HuH-7 (cell line): ENCODE results near the gene BMPER.

ENCODE experiments used
- DNase-seq: peaks from one replicate; pipeline ENCODE4 v3.0.0; 2011; ENCODE audit warnings: low spot score

Gene BMPER

GRCh38 chr7:34064519-34065158 is 159.3 kb downstream of the BMPER start:
- DNase-seq = no peak

DNA sequence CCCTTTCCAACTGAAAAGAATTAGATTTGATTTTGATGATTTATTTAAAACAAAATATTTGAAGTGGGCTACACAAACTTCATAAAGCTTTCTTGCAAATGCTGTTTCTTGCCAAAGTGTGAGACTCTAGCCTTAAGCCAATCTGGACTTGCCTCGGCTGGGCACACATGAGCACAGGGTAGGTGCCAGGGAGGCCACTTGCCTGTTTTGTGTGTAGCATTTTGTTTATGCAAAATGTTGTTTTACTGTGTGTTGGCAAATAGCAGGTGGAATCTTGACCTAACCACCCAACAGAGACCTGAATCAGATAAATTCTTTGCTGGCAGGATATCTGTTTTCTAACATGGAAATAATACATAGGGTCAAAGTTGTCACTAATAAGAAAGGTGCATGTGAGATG is 161.1 kb downstream of the BMPER start:
- DNase-seq = no peak

DNA sequence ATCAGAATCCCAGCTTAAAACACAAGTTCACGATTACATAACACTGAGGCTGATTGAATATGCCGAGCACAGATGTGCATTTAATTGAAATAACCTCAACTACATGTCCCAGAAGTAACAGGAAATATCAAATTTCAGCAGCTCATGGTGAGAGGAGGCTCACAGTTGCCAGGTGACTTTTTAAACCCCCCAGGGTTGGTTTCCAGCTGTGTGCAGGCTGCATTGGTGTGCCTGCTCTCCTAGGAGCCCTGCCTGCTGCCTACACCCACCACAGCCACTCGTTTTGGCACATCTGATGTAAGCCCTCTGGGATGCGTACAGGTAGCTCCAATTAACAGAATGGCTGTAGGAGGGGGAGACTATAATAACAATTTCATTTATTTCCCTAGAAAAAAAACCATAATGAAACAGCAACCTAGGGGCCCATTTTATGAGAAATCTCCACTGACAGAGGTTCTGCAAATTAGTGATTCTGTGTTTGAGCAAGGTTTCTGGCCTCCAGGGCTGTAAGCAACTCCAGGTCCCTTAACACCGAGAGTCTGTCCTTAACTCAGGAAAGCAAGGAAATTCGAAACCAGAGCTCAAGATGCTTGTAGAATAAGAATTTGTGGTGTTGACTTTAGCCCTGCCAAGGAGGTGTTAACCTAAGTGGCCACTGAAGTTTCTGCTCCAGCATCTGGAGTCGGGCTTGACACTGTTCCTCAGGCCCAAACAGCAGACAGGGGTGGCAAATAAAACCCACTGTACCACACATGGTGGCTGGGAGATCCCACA is 161.9 kb downstream of the BMPER start:
- DNase-seq = no peak

DNA sequence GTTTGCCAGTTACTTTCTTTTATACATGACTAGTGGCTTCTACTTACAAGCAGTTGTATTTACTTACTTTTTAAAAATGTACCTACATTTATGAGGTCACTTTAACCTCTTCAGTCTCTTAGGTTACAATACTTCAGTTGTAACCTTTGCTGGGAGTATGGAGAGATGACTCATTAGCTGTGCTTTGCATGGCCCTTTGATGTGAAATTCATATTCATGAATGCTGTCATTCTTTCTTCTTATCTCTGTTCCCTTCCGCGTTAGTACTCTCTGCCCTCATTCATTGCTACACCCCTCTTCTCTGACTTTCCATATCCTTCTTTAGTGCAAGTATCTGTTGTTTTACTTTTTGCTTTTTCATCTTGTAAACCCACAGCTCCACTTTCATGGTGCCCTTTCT is 164.3 kb downstream of the BMPER start:
- DNase-seq = peak; percentile 35

GRCh38 chr7:34070511-34071323 is 165.4 kb downstream of the BMPER start:
- DNase-seq = no peak

- no peak for DNase-seq
Measured at GRCh38 chr7:34073676-34074075, 168.3 kb downstream of the BMPER start.

DNA sequence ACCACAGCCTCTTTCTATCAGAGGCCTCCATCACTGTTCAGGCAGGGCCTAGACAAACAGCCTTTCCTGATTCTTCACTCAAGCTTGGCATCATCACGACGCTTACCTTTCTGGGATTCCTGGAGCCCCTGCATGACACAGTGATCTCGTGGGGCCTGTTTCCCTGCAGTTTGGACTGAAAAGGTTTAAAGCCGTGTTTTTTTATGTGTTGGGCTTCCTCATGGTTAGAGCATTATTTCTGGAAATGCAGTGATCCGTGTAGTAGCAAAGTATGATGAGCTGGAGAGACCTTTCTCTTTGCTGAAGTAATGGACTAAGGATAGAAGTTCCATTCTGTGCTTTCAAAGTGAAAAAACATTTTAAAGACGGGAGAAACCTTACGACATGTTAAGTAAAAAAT is 169.1 kb downstream of the BMPER start:
- DNase-seq = no peak

DNA sequence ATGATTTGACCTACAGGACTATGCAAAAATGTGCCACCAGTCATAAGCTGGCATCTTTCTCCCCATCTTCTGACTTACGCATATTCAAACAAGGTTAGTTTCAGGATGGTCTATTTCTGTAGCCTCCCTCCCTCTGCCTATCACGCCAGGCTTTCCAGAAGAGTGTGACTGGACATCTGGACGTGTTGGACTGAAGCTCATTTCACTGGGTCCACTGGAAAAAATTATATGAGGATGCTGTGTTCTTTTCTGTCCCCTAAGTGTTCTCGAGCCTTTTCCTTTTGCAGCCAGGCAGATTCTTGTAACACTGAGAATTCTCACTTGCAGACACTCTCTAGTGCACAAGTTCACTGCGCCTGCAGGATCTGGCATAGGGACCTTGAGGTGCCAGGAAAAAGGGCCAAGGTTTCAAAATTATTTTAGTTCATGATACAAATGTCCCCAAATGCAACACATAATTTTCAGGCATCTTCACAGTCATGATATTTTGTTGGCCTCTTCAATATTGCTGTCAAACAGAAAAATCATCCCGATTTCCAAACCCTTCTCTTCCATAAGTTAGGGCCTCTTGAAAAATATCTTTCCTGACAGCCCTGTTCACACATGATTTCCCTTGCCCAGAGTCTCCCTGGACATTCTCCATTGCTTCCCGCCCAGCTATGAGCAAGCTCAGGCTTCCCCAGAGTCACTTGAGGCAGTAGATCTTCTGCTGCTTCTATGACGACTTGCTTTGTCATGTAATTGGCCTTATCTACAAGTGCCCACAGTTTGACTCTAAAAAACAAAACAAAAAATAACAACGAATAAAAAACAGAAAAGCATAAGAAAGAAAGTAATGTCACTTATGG is 170.4 kb downstream of the BMPER start:
- no peak for DNase-seq

- no peak for DNase-seq
Measured at GRCh38 chr7:34077168-34077567, 171.8 kb downstream of the BMPER start.

DNA sequence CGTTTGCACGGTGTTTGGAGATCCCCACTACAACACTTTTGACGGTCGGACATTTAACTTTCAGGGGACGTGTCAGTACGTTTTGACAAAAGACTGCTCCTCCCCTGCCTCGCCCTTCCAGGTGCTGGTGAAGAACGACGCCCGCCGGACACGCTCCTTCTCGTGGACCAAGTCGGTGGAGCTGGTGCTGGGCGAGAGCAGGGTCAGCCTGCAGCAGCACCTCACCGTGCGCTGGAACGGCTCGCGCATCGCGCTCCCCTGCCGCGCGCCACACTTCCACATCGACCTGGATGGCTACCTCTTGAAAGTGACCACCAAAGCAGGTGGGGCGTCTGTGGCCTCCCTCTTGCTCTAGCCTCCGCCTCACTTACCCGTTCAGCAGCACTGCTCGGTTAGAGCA is 173.5 kb downstream of the BMPER start:
- DNase-seq = no peak

DNA sequence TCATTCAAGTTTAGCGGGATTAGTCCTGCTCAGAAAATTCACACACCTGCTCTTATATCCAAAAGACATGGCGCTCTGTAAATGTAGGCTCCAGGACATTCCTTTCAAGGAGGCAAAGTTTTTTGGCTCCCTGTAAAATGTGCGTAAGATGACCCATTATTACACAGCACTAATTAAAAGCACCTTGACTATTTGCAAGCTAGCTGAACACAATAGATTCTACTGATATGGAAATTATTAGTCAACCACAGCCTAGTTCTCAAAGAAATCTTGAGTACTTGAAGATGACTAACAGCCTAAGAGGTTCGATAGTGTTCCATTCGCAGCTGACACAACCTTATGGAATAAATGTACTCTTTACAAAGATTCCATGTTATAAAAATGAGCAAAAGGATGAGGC is 175.2 kb downstream of the BMPER start:
- no peak for DNase-seq

DNA sequence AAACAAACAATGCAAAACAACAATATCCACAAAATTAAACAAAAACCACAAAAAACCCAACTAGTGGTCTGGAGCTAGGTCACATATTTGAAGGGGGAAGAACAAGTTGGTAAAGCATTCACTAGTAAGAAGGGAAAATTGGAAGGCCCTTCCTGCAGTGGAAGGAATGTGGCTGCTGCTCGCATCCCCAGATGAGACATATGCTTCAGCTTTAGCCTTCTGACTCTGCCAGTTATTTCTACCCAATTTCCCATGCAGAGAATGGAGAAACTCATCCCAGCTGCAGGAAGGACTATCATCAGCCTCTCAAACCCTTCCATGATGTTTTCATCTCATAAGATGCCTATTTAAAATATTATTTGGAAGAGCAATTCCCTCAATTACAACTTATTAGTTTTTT is 176.6 kb downstream of the BMPER start:
- no peak for DNase-seq

DNA sequence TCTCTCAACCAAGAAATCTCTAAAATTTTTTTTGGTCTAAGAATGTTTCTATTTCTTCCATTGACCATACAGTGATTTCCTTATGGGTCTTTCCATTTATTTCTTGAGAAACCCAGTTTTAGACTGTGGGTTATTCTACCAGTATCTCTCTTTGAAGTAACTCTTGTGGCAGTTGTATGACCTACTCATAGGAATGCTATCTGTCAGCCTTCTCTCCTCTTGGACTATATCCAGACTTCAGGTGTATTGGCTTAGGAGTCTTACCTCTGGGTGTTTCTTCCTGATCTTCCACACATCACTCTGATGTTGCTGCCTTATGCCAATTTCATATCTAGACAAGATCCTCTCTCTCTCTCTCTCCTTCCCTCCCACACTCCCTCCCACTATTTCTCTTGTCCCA is 178.1 kb downstream of the BMPER start:
- no peak for DNase-seq

GRCh38 chr7:34084651-34085050 is 179.3 kb downstream of the BMPER start:
- DNase-seq = no peak

DNA sequence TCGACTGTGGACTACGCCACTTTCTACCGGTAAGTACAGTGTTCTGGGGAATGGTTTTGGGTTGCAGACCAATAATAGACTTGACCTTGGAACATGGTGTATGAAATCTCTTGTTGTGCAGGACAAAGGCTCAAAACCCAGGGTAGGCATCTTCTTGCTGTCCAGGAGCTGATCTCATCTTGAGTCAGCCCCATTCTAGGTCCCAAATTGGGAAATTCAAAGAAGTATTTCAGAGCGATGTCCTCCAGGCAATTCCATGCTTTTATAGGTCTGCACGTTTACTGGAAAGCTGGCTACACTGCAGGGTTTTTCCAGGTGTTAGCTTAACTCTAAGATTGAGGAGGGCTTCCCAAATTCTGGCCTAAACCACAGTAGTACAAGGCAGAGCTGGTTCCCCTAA is 180.7 kb downstream of the BMPER start:
- no peak for DNase-seq

- DNase-seq = no peak
Measured at GRCh38 chr7:34086981-34087380, 181.6 kb downstream of the BMPER start.

DNA sequence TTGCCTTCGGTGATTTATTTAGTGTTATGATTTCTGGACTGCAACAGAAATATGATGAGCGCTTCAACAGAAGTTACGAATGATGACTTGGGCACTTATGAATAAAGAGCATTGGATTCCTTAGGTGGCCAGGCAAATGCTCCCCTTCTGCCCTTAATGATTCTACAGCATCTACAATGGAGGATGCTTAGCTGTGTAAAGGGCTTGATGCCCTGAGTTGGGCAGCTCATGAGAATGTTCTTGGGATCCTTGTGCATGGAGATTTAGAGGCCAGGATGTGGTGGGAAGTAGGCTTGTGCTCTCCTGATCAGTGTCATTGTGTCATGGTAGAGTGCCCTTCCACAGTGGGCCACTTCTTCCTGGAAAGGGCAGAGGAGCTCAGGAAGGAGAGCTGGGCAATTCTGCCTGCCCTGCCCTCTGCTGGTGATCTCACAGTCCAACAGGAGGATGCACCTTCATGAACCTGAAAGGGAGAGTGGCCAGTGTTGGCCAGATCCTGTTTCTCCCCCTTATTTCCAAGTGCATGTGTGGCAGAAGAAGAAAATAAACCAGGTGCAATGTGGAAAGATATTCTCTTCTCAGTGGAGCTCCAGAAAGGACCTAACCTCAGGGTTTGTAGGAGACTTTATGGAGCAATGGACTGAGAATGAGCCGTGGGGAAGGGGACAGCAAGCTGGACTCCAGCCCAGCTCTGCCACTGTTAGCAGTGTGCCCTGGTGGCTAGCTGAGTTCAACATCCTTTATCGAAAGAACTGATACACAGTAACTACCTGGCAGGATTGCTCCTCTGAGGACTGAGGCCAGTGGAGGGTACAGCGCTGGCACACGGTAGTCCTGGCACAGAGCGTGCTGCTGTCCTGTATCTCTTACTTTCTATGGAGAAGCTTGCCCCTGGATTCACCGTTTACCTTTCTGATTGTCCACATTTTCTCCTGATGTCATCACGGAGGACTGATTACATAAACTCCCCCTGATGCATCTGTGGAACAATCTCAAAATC is 182.9 kb downstream of the BMPER start:
- DNase-seq = peak; percentile 55

GRCh38 chr7:34090816-34091215 is 185.5 kb downstream of the BMPER start:
- DNase-seq = no peak

GRCh38 chr7:34091321-34091917 is 186.1 kb downstream of the BMPER start:
- DNase-seq = peak; percentile 46

- no peak for DNase-seq
Measured at GRCh38 chr7:34093276-34093675, 187.9 kb downstream of the BMPER start.
